MCF 10A (cell line): ENCODE data around the gene TTC23L. TPM values are rescaled to one million over a fixed set of nuclear protein-coding genes. Genes with fewer than 3 reads are reported as not detected.

Experiments
- BruUV-seq: library from RNA; stranded (reverse); fragments of 400-500 nt; replicated peaks from 2 replicates; lab custom pipeline; 2021; lab: Mats Ljungman, UMichigan
- CTCF ChIA-PET: fragments of 300-600 bp; sonication (Branson Sonifier 250); formaldehyde crosslinking; extraction: SDS; loops from one replicate; lab custom pipeline; 2021; ENCODE audit warnings: antibody characterized with exemption, inconsistent platforms; lab: Yijun Ruan, JAX
- POLR2A ChIA-PET: fragments of 300-600, 350-650 bp; sonication (Branson Sonifier 250); formaldehyde crosslinking; extraction: SDS; loops from one replicate; lab custom pipeline; 2020; ENCODE audit warnings: antibody characterized with exemption, inconsistent platforms; lab: Yijun Ruan, JAX
- DNase-seq: peaks from one replicate; pipeline ENCODE4 v3.0.0-alpha.2; 2018; ENCODE audit not compliant: unreplicated experiment
- H3K27ac Mint-ChIP-seq: one replicate; pipeline ENCODE4 v1.8.0; 2022; ENCODE audit warnings: mild to moderate bottlenecking, low read depth, mixed read lengths; ENCODE audit not compliant: unreplicated experiment
- H3K27me3 Mint-ChIP-seq: one replicate; pipeline ENCODE4 v1.8.0; 2022; ENCODE audit warnings: mixed read lengths; ENCODE audit not compliant: insufficient read depth, unreplicated experiment
- H3K36me3 Mint-ChIP-seq: one replicate; pipeline ENCODE4 v1.8.0; 2022; ENCODE audit warnings: mild to moderate bottlenecking, moderate library complexity, mixed read lengths; ENCODE audit not compliant: insufficient read depth, unreplicated experiment
- H3K4me1 Mint-ChIP-seq: one replicate; pipeline ENCODE4 v1.8.0; 2022; ENCODE audit warnings: mixed read lengths; ENCODE audit not compliant: insufficient read depth, unreplicated experiment
- H3K4me3 Mint-ChIP-seq: one replicate; pipeline ENCODE4 v1.8.0; 2022; ENCODE audit warnings: mild to moderate bottlenecking, moderate library complexity, mixed read lengths; ENCODE audit not compliant: unreplicated experiment
- H3K9me3 Mint-ChIP-seq: one replicate; pipeline ENCODE4 v1.8.0; 2022; ENCODE audit warnings: mixed read lengths; ENCODE audit not compliant: unreplicated experiment
- CTCF ChIP-seq: fragments of 200-600 bp; IDR thresholded peaks from one replicate; pipeline ENCODE4 v1.8.0; 2022; ENCODE audit warnings: antibody characterized with exemption, mild to moderate bottlenecking; ENCODE audit not compliant: unreplicated experiment
- intact Hi-C: fragments of 100-400 bp; cut with micrococcal nuclease; formaldehyde crosslinking; loops from 2 replicates; pipeline ENCODE4 v1.14.1; 2022
- total RNA-seq: library from RNA; stranded (reverse); gene quantifications from 2 replicates; pipeline ENCODE4 v1.2.3, GENCODE V29; 2022

The TTC23L gene
- total RNA-seq, 1 experiment from 2014 or later, result 0.14 TPM

GRCh38 chr5:34849253-34849652 is 10.3 kb downstream of the TTC23L start:
- peaks cover 5% of the 10 kb centered on the region for H3K9me3 Mint-ChIP-seq
- intact Hi-C loops, result no loop called here
- H3K27me3 Mint-ChIP-seq, result no peaks in the 10 kb centered on the region
- H3K4me3 Mint-ChIP-seq, result no peak overlapping the region
- TF ChIP-seq CTCF, result no peak
- H3K4me1 Mint-ChIP-seq, result no peaks in the 10 kb centered on the region
- POLR2A ChIA-PET, result no interaction called here
- H3K36me3 Mint-ChIP-seq, result no peaks in the 10 kb centered on the region
- CTCF ChIA-PET, result interaction anchor here (0.7 to 1.2 kb wide), 2 partner anchors 49 to 332 kb away, joined by 3 to 4 read pairs; no protein-coding TSS in a partner anchor
- DNase-seq, result no peak
- no peak overlapping the region for H3K27ac Mint-ChIP-seq
- BruUV-seq, result no TSS peak

- intact Hi-C loops, result no loop called here
- no peaks in the 10 kb centered on the region for H3K36me3 Mint-ChIP-seq
- ChIA-PET POLR2A (interaction anchor here (0.6 kb wide), 1 partner anchor 1246 kb away, joined by 4 read pairs; no protein-coding TSS in a partner anchor), CTCF (interaction anchor here (1.1 to 1.4 kb wide), 3 partner anchors 13 to 333 kb away, joined by 4 to 5 read pairs (median 4); no protein-coding TSS in a partner anchor)
- no peaks in the 10 kb centered on the region for H3K27me3 Mint-ChIP-seq
- no peak for DNase-seq
- peaks cover 5% of the 10 kb centered on the region for H3K9me3 Mint-ChIP-seq
- BruUV-seq, result no TSS peak
- no peak overlapping the region for H3K4me3 Mint-ChIP-seq
- peaks cover 6% of the 10 kb centered on the region for H3K4me1 Mint-ChIP-seq
- no peak for TF ChIP-seq CTCF
- no peak overlapping the region for H3K27ac Mint-ChIP-seq
Measured at GRCh38 chr5:34854459-34855174, 15.7 kb downstream of the TTC23L start.

DNA sequence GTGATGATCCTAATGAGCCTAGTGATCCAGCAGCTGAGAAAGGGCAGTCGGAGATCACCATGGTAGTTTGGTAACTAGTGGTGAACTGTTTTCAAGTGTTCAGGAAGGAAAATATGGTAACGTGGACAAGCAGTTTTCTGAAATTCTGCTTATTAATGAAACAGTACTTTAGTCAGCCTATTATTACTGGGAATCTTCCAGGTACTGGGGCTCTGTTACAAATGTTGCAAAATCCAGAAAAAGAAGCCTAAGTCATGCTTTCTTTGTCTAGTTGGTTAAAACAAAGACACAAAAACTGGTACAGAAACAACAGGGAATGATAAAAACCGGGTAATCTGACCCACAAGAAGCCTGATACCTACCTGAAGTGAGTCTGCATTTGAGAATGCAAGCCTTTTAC is 18.2 kb downstream of the TTC23L start:
- Mint-ChIP-seq H3K27ac (no peak overlapping the region), H3K36me3 (no peaks in the 10 kb centered on the region), H3K4me3 (no peak overlapping the region), H3K4me1 (peaks cover 6% of the 10 kb centered on the region), H3K27me3 (no peaks in the 10 kb centered on the region), H3K9me3 (peaks cover 4% of the 10 kb centered on the region)
- intact Hi-C loops, result no loop called here
- ChIA-PET CTCF (no interaction called here), POLR2A (no interaction called here)
- no peak for TF ChIP-seq CTCF
- no TSS peak for BruUV-seq
- DNase-seq, result no peak

GRCh38 chr5:34857894-34858293 is 18.9 kb downstream of the TTC23L start:
- CTCF ChIA-PET, result interaction anchor here (0.7 kb wide), 1 partner anchor 655 kb away, joined by 4 read pairs; no protein-coding TSS in a partner anchor
- Mint-ChIP-seq H3K27me3 (no peaks in the 10 kb centered on the region), H3K4me3 (no peak overlapping the region), H3K9me3 (no peaks in the 10 kb centered on the region), H3K36me3 (no peaks in the 10 kb centered on the region), H3K4me1 (peaks cover 6% of the 10 kb centered on the region), H3K27ac (no peak overlapping the region)
- TF ChIP-seq CTCF, result no peak
- intact Hi-C loops, result no loop called here
- no TSS peak for BruUV-seq
- POLR2A ChIA-PET, result no interaction called here
- DNase-seq, result no peak
